Mesendoderm (in vitro differentiated cells): Measurements from ENCODE around the gene MSH2.

Experiments
- DNase-seq: peaks from one replicate; pipeline ENCODE4 v3.0.0; 2013
- H2AK5ac ChIP-seq: 2 replicates; pipeline ENCODE4 v1.6.1; 2013; ENCODE audit warnings: low read length, inconsistent platforms
- H2BK120ac ChIP-seq: 2 replicates; pipeline ENCODE4 v1.6.1; 2013; ENCODE audit warnings: low read depth, mild to moderate bottlenecking, low read length, moderate library complexity, mixed read lengths
- H2BK15ac ChIP-seq: replicated peaks from 2 replicates; pipeline ENCODE4 v1.6.1; 2013; ENCODE audit warnings: low read depth, mild to moderate bottlenecking, moderate library complexity
- H2BK5ac ChIP-seq: 2 replicates; pipeline ENCODE4 v1.6.1; 2013; ENCODE audit warnings: low read length, inconsistent platforms
- H3K18ac ChIP-seq: 2 replicates; pipeline ENCODE4 v1.6.1; 2013; ENCODE audit warnings: mild to moderate bottlenecking, low read length, mixed read lengths
- H3K23ac ChIP-seq: one replicate; pipeline ENCODE4 v1.6.1; 2013; ENCODE audit warnings: low read length
- H3K27ac ChIP-seq: 2 replicates; pipeline ENCODE4 v1.5.1; 2013; ENCODE audit warnings: low read depth, mild to moderate bottlenecking, inconsistent platforms, low read length, moderate library complexity
- H3K27me3 ChIP-seq: 2 replicates; pipeline ENCODE4 v1.6.1; 2013; ENCODE audit warnings: low read length, control low read depth, mild to moderate bottlenecking, inconsistent platforms; ENCODE audit not compliant: insufficient read depth, poor library complexity
- H3K36me3 ChIP-seq: 2 replicates; pipeline ENCODE4 v1.6.1; 2013; ENCODE audit warnings: low read length, inconsistent platforms; ENCODE audit not compliant: control insufficient read depth, insufficient read depth
- H3K4ac ChIP-seq: one replicate; pipeline ENCODE4 v1.6.1; 2013; ENCODE audit warnings: low read depth, mild to moderate bottlenecking, low read length, moderate library complexity
- H3K4me1 ChIP-seq: 2 replicates; pipeline ENCODE4 v1.6.1; 2013; ENCODE audit warnings: low read depth, low read length, inconsistent platforms; ENCODE audit not compliant: control insufficient read depth
- H3K4me2 ChIP-seq: 2 replicates; pipeline ENCODE4 v1.6.1; 2013; ENCODE audit warnings: low read length
- H3K4me3 ChIP-seq: 2 replicates; pipeline ENCODE4 v1.5.1; 2013; ENCODE audit warnings: mild to moderate bottlenecking, low read length
- H3K56ac ChIP-seq: one replicate; pipeline ENCODE4 v1.6.1; 2013; ENCODE audit warnings: low read length
- H3K79me1 ChIP-seq: 2 replicates; pipeline ENCODE4 v1.6.1; 2013; ENCODE audit warnings: low read length, inconsistent platforms
- H3K79me2 ChIP-seq: 2 replicates; pipeline ENCODE4 v1.6.1; 2013; ENCODE audit warnings: mild to moderate bottlenecking, low read length; ENCODE audit not compliant: control insufficient read depth, insufficient read depth
- H3K9ac ChIP-seq: 2 replicates; pipeline ENCODE4 v1.6.1; 2013; ENCODE audit warnings: low read length, inconsistent platforms
- H4K5ac ChIP-seq: one replicate; pipeline ENCODE4 v1.6.1; 2013; ENCODE audit warnings: low read length
- H4K8ac ChIP-seq: one replicate; pipeline ENCODE4 v1.6.1; 2013; ENCODE audit warnings: low read depth, mild to moderate bottlenecking, control low read depth, low read length, moderate library complexity
- WGBS: extraction: QIAGEN DNeasy Blood & Tissue Kit; methylation state at CpG from one replicate; pipeline ENCODE4 v1.1.7; 2013; ENCODE audit warnings: low lambda C conversion rate, missing lambda C conversion rate; ENCODE audit not compliant: insufficient coverage; ENCODE audit errors: extremely low coverage; 5-methylcytosine and 5-hydroxymethylcytosine counted together

Gene MSH2

GRCh38 chr2:47519147-47519537, 116.2 kb downstream of the MSH2 start:
- Histone ChIP-seq H2BK5ac (no peak overlapping the region), H3K36me3 (no peaks in the 10 kb centered on the region), H3K4me1 (peaks cover 13% of the 10 kb centered on the region), H3K27ac (no peak overlapping the region), H2BK15ac (no peak overlapping the region), H3K56ac (no peak overlapping the region), H3K27me3 (no peaks in the 10 kb centered on the region), H4K8ac (no peak overlapping the region), H3K79me2 (no peaks in the 10 kb centered on the region), H3K4me2 (no peak overlapping the region), H3K4me3 (no peak overlapping the region), H3K4ac (no peak overlapping the region), H3K18ac (no peak overlapping the region), H3K23ac (no peak overlapping the region), H2AK5ac (no peak overlapping the region), H2BK120ac (no peak overlapping the region), H3K79me1 (no peaks in the 10 kb centered on the region), H4K5ac (no peak overlapping the region), H3K9ac (no peak overlapping the region)
- DNase-seq = no peak
- WGBS = no CpG with 5 or more reads among the region's 9 CpGs

GRCh38 chr2:47519604-47520301, 116.8 kb downstream of the MSH2 start:
- Histone ChIP-seq H3K36me3 (no peaks in the 10 kb centered on the region), H3K79me2 (no peaks in the 10 kb centered on the region), H3K9ac (no peak overlapping the region), H3K4me3 (no peak overlapping the region), H2BK15ac (no peak overlapping the region), H4K5ac (no peak overlapping the region), H3K23ac (no peak overlapping the region), H3K79me1 (no peaks in the 10 kb centered on the region), H4K8ac (no peak overlapping the region), H3K4ac (no peak overlapping the region), H3K27ac (no peak overlapping the region), H2BK120ac (no peak overlapping the region), H3K4me2 (no peak overlapping the region), H3K56ac (no peak overlapping the region), H2BK5ac (no peak overlapping the region), H3K27me3 (no peaks in the 10 kb centered on the region), H3K18ac (no peak overlapping the region), H2AK5ac (no peak overlapping the region), H3K4me1 (peaks cover 11% of the 10 kb centered on the region)
- no CpG with 5 or more reads among the region's 9 CpGs for WGBS
- no peak for DNase-seq

- Histone ChIP-seq H2BK120ac (no peak overlapping the region), H4K5ac (no peak overlapping the region), H3K56ac (no peak overlapping the region), H3K79me1 (no peaks in the 10 kb centered on the region), H3K36me3 (no peaks in the 10 kb centered on the region), H3K79me2 (no peaks in the 10 kb centered on the region), H4K8ac (no peak overlapping the region), H3K4ac (no peak overlapping the region), H2BK5ac (no peak overlapping the region), H3K27me3 (no peaks in the 10 kb centered on the region), H3K4me1 (peaks cover 11% of the 10 kb centered on the region), H2AK5ac (no peak overlapping the region), H3K23ac (no peak overlapping the region), H3K9ac (no peak overlapping the region), H3K18ac (no peak overlapping the region), H3K27ac (no peak overlapping the region), H3K4me2 (no peak overlapping the region), H3K4me3 (no peak overlapping the region), H2BK15ac (no peak overlapping the region)
- WGBS = no CpG with 5 or more reads among the region's 8 CpGs
- no peak for DNase-seq
Measured at GRCh38 chr2:47520302-47520630, 117.3 kb downstream of the MSH2 start.

- Histone ChIP-seq H3K4me2 (no peak overlapping the region), H3K79me1 (no peaks in the 10 kb centered on the region), H3K18ac (no peak overlapping the region), H2BK120ac (no peak overlapping the region), H3K56ac (no peak overlapping the region), H2BK5ac (no peak overlapping the region), H3K4ac (no peak overlapping the region), H2AK5ac (no peak overlapping the region), H3K9ac (no peak overlapping the region), H3K79me2 (no peaks in the 10 kb centered on the region), H2BK15ac (no peak overlapping the region), H3K4me3 (no peak overlapping the region), H3K27me3 (no peaks in the 10 kb centered on the region), H3K23ac (no peak overlapping the region), H3K4me1 (peaks cover 5% of the 10 kb centered on the region), H4K8ac (no peak overlapping the region), H4K5ac (no peak overlapping the region), H3K27ac (no peak overlapping the region), H3K36me3 (no peaks in the 10 kb centered on the region)
- DNase-seq = no peak
- WGBS = no CpG with 5 or more reads among the region's 97 CpGs
Measured at GRCh38 chr2:47520825-47521665, 118.1 kb downstream of the MSH2 start.

- Histone ChIP-seq H4K5ac (no peak overlapping the region), H3K79me2 (no peaks in the 10 kb centered on the region), H3K27ac (no peak overlapping the region), H2BK120ac (no peak overlapping the region), H3K4me3 (no peak overlapping the region), H3K79me1 (no peaks in the 10 kb centered on the region), H3K18ac (no peak overlapping the region), H3K4me2 (no peak overlapping the region), H3K23ac (no peak overlapping the region), H4K8ac (no peak overlapping the region), H3K4ac (no peak overlapping the region), H3K56ac (no peak overlapping the region), H2AK5ac (no peak overlapping the region), H3K27me3 (no peaks in the 10 kb centered on the region), H2BK15ac (no peak overlapping the region), H2BK5ac (no peak overlapping the region), H3K9ac (no peak overlapping the region), H3K4me1 (peaks cover 4% of the 10 kb centered on the region), H3K36me3 (no peaks in the 10 kb centered on the region)
- DNase-seq = no peak
- WGBS = no CpG with 5 or more reads among the region's 22 CpGs
Measured at GRCh38 chr2:47521666-47522285, 118.8 kb downstream of the MSH2 start.
